Calu3 (cell line): Measurements from ENCODE around the gene DNAH17. TPM values are rescaled to one million over a fixed set of nuclear protein-coding genes. Genes with fewer than 3 reads are reported as not detected.

Experiments
- BruUV-seq: library from RNA; stranded (reverse); fragments of 400-500 nt; replicated peaks from 2 replicates; lab custom pipeline; 2021; lab: Mats Ljungman, UMichigan
- CTCF ChIA-PET: fragments of 300-600 bp; sonication (Branson Sonifier 250); formaldehyde crosslinking; loops from one replicate; lab custom pipeline; 2022; ENCODE audit warnings: antibody characterized with exemption; lab: Charles Lee
- DNase-seq: peaks from one replicate; pipeline ENCODE4 v3.0.0; 2022
- H3K27ac Mint-ChIP-seq: one replicate; pipeline ENCODE4 v1.8.0; 2022; ENCODE audit warnings: mixed read lengths; ENCODE audit not compliant: unreplicated experiment
- H3K27me3 Mint-ChIP-seq: one replicate; pipeline ENCODE4 v1.8.0; 2022; ENCODE audit warnings: mixed read lengths; ENCODE audit not compliant: unreplicated experiment
- H3K36me3 Mint-ChIP-seq: one replicate; pipeline ENCODE4 v1.8.0; 2022; ENCODE audit warnings: mild to moderate bottlenecking, moderate library complexity, mixed read lengths; ENCODE audit not compliant: insufficient read depth, unreplicated experiment
- H3K4me1 Mint-ChIP-seq: one replicate; pipeline ENCODE4 v1.8.0; 2022; ENCODE audit warnings: mild to moderate bottlenecking, low read depth, mixed read lengths; ENCODE audit not compliant: unreplicated experiment
- H3K4me3 Mint-ChIP-seq: one replicate; pipeline ENCODE4 v1.8.0; 2022; ENCODE audit warnings: mild to moderate bottlenecking, low read depth, moderate library complexity, mixed read lengths; ENCODE audit not compliant: unreplicated experiment
- H3K9me3 Mint-ChIP-seq: one replicate; pipeline ENCODE4 v1.8.0; 2022; ENCODE audit warnings: low read depth, mixed read lengths; ENCODE audit not compliant: unreplicated experiment
- CTCF ChIP-seq: fragments of 200-600 bp; IDR thresholded peaks from one replicate; pipeline ENCODE4 v1.8.0; 2022; ENCODE audit warnings: antibody characterized with exemption; ENCODE audit not compliant: unreplicated experiment
- intact Hi-C: fragments of 100-400 bp; cut with micrococcal nuclease; formaldehyde crosslinking; loops from one replicate; pipeline ENCODE4 v1.10.0; 2022; ENCODE audit not compliant: unreplicated experiment
- total RNA-seq: library from RNA; stranded (reverse); gene quantifications from 2 replicates; pipeline ENCODE4 v1.2.3, GENCODE V29; 2022

The DNAH17 gene
- total RNA-seq, 1 experiment from 2014 or later = 0.19 TPM

GRCh38 chr17:78433780-78434335 is 143.3 kb downstream of the DNAH17 start:
- Mint-ChIP-seq H3K4me3 (no peak overlapping the region), H3K27me3 (peaks cover 28% of the 10 kb centered on the region), H3K9me3 (no peaks in the 10 kb centered on the region), H3K4me1 (no peaks in the 10 kb centered on the region), H3K27ac (no peak overlapping the region), H3K36me3 (peaks cover 23% of the 10 kb centered on the region)
- TF ChIP-seq CTCF = no peak
- BruUV-seq = no TSS peak
- CTCF ChIA-PET = no interaction called here
- no peak for DNase-seq
- intact Hi-C loops = no loop called here

GRCh38 chr17:78433013-78433727 is 144.0 kb downstream of the DNAH17 start:
- intact Hi-C loops = no loop called here
- no peak for DNase-seq
- no peaks in the 10 kb centered on the region for H3K9me3 Mint-ChIP-seq
- peaks cover 27% of the 10 kb centered on the region for H3K36me3 Mint-ChIP-seq
- peaks cover 28% of the 10 kb centered on the region for H3K27me3 Mint-ChIP-seq
- no peak overlapping the region for H3K27ac Mint-ChIP-seq
- CTCF ChIA-PET = interaction anchor here (0.6 kb wide), 1 partner anchor 9 kb away, joined by 8 read pairs; no protein-coding TSS in a partner anchor
- H3K4me1 Mint-ChIP-seq = no peaks in the 10 kb centered on the region
- BruUV-seq = no TSS peak
- no peak overlapping the region for H3K4me3 Mint-ChIP-seq
- TF ChIP-seq CTCF = no peak

GRCh38 chr17:78432226-78433012 is 144.8 kb downstream of the DNAH17 start:
- no peak for TF ChIP-seq CTCF
- no peaks in the 10 kb centered on the region for H3K4me1 Mint-ChIP-seq
- no peaks in the 10 kb centered on the region for H3K9me3 Mint-ChIP-seq
- H3K27ac Mint-ChIP-seq = no peak overlapping the region
- intact Hi-C loops = no loop called here
- peaks cover 21% of the 10 kb centered on the region for H3K27me3 Mint-ChIP-seq
- H3K36me3 Mint-ChIP-seq = peaks cover 25% of the 10 kb centered on the region
- no TSS peak for BruUV-seq
- H3K4me3 Mint-ChIP-seq = no peak overlapping the region
- CTCF ChIA-PET = interaction anchor here (0.6 kb wide), 1 partner anchor 9 kb away, joined by 8 read pairs; no protein-coding TSS in a partner anchor
- no peak for DNase-seq

- Mint-ChIP-seq H3K27ac (no peak overlapping the region), H3K36me3 (peaks cover 23% of the 10 kb centered on the region), H3K27me3 (peaks cover 13% of the 10 kb centered on the region), H3K9me3 (no peaks in the 10 kb centered on the region), H3K4me1 (no peaks in the 10 kb centered on the region), H3K4me3 (no peak overlapping the region)
- BruUV-seq = no TSS peak
- intact Hi-C loops = no loop called here
- CTCF ChIA-PET = no interaction called here
- TF ChIP-seq CTCF = no peak
- no peak for DNase-seq
Observed at GRCh38 chr17:78431692-78431958, 145.6 kb downstream of the DNAH17 start.
